ENCODE measurements around the gene SERPINA9.

DNA sequence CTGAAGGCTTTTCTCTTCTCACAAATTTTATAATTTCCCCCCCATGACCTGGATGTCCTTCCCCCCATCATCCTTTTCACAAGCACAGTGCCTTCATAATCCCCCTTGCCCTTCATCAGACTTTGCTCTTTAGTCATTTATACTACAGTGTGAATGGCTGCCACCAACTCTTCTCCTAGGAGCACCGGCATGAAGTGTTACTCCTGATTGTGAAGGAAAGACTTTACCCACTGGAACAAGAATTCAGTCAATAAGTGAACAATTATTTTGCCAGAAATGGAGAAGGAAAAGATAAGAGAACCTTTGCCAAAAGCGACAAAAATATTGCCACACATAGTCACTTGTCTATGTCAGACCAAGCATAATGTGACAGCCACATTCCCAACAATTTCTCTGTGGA lies 5.0 kb downstream of the SERPINA9 start:
- TF ChIP-seq, protein P1, sequence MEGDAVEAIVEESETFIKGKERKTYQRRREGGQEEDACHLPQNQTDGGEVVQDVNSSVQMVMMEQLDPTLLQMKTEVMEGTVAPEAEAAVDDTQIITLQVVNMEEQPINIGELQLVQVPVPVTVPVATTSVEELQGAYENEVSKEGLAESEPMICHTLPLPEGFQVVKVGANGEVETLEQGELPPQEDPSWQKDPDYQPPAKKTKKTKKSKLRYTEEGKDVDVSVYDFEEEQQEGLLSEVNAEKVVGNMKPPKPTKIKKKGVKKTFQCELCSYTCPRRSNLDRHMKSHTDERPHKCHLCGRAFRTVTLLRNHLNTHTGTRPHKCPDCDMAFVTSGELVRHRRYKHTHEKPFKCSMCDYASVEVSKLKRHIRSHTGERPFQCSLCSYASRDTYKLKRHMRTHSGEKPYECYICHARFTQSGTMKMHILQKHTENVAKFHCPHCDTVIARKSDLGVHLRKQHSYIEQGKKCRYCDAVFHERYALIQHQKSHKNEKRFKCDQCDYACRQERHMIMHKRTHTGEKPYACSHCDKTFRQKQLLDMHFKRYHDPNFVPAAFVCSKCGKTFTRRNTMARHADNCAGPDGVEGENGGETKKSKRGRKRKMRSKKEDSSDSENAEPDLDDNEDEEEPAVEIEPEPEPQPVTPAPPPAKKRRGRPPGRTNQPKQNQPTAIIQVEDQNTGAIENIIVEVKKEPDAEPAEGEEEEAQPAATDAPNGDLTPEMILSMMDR (tag by site-specific recombination; IDR thresholded peaks at IDR 0.05) = no peak
- TF ChIP-seq, protein P2, sequence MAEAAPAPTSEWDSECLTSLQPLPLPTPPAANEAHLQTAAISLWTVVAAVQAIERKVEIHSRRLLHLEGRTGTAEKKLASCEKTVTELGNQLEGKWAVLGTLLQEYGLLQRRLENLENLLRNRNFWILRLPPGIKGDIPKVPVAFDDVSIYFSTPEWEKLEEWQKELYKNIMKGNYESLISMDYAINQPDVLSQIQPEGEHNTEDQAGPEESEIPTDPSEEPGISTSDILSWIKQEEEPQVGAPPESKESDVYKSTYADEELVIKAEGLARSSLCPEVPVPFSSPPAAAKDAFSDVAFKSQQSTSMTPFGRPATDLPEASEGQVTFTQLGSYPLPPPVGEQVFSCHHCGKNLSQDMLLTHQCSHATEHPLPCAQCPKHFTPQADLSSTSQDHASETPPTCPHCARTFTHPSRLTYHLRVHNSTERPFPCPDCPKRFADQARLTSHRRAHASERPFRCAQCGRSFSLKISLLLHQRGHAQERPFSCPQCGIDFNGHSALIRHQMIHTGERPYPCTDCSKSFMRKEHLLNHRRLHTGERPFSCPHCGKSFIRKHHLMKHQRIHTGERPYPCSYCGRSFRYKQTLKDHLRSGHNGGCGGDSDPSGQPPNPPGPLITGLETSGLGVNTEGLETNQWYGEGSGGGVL (tag by site-specific recombination; IDR thresholded peaks at IDR 0.05) = no peak
- TF ChIP-seq ZNF140 (tag by site-specific recombination; IDR thresholded peaks at IDR 0.05) (no peak), TCF7L2 (IDR thresholded peaks at IDR 0.05; ENCODE audit: borderline replicate concordance, low read depth, low read length) (no peak), ZNF785 (tag by site-specific recombination; IDR thresholded peaks at IDR 0.05) (no peak), YY1 (tag by site-specific recombination; IDR thresholded peaks at IDR 0.05) (no peak)
